H1 (cell line): ENCODE measurements around the gene TSHB. TPM values are rescaled to one million over a fixed set of nuclear protein-coding genes. Genes with fewer than 3 reads are reported as not detected.

Source experiments
- BACH1 ChIP-seq: IDR thresholded peaks from 2 replicates; pipeline ENCODE4 v1.6.1; 2012; ENCODE audit warnings: low read length, improper control_type of control experiment
- CEBPB ChIP-seq: IDR thresholded peaks from 2 replicates; pipeline ENCODE4 v1.6.1; 2012; ENCODE audit warnings: low read depth, low read length
- GTF2F1 ChIP-seq: IDR thresholded peaks from 2 replicates; pipeline ENCODE4 v1.6.1; 2012; ENCODE audit warnings: low read depth, low read length, improper control_type of control experiment, borderline replicate concordance
- MAFK ChIP-seq: IDR thresholded peaks from 2 replicates; pipeline ENCODE4 v1.6.1; 2012; ENCODE audit warnings: low read depth, mild to moderate bottlenecking, improper control_type of control experiment, low read length
- RBBP5 ChIP-seq: IDR thresholded peaks from 2 replicates; pipeline ENCODE4 v1.7.1; 2012; ENCODE audit warnings: low read depth, mild to moderate bottlenecking, inconsistent platforms, low read length, moderate library complexity, borderline replicate concordance
- RXRA ChIP-seq: IDR thresholded peaks from 2 replicates; pipeline ENCODE4 v1.6.1; 2011; ENCODE audit warnings: low read depth, mild to moderate bottlenecking, low read length, moderate library complexity; ENCODE audit not compliant: insufficient read depth
- polyA plus RNA-seq, 7 experiments: library from polyadenylated mRNA; depleted of rRNA in 3 of 7; stranded (reverse) in 5 of 7; unstranded in 2 of 7; fragments of >200 nt in 5 of 7; fragments of 200-250 nt in 2 of 7; gene quantifications; 1 replicate in 5 of 7; 2 replicates in 1 of 7; 4 replicates in 1 of 7; pipeline versions ENCODE4 v1.2.1 to v1.2.3, GENCODE V29; 2011 to 2013; ENCODE audit warnings: missing spikeins in 2 of 7, mixed read lengths in 2 of 7
- total RNA-seq: library from RNA; stranded (reverse); fragmentation: NEBNext Ultra II Directional; extraction: Animal tissue kit (Norgen Biotek cat#: 25700); gene quantifications from 2 replicates; pipeline ENCODE4 v1.2.1, GENCODE V29; 2021

Gene TSHB
- total and polyA plus RNA-seq, 2 of the 8 experiments (the other 6 are each of a cell fraction or from before 2014, with no cell fraction given), result not detected

- no peak for TF ChIP-seq RXRA
- TF ChIP-seq CEBPB, result no peak
- TF ChIP-seq GTF2F1, result no peak
- TF ChIP-seq MAFK, result peak; percentile 48; the same call in 1 of the 2 replicates
- TF ChIP-seq RBBP5, result peak; percentile 53; the same call in 1 of the 2 replicates
- peak; percentile 29; the same call in 1 of the 2 replicates for TF ChIP-seq BACH1
- TF ChIP-seq, all 59 proteins: peak for 8
These were observed 26.8 kb downstream of the TSHB start (continued) for GRCh38 chr1:115056395-115056798.
